HEK293T (cell line): ENCODE measurements around the gene ITPKB.

ENCODE experiments used
- CTCF ChIA-PET: fragments of 350-600 bp; formaldehyde crosslinking; extraction: SDS; loops from one replicate; lab custom pipeline; 2021; ENCODE audit warnings: antibody characterized with exemption, inconsistent platforms; lab: Yijun Ruan, JAX
- POLR2A ChIA-PET: fragments of 350-600 bp; formaldehyde crosslinking; extraction: SDS; loops from one replicate; lab custom pipeline; 2020; ENCODE audit warnings: antibody characterized with exemption, inconsistent platforms; lab: Yijun Ruan, JAX
- DNase-seq: peaks from one replicate; pipeline ENCODE4 v3.0.0; 2012; ENCODE audit warnings: mixed read lengths; ENCODE audit errors: extremely low spot score
- ARNT ChIP-seq: fragments of 450-650 bp; IDR thresholded peaks from 2 replicates; pipeline ENCODE4 v1.6.1; 2017; ENCODE audit warnings: mild to moderate bottlenecking
- CTBP1 ChIP-seq: fragments of 450-650 bp; IDR thresholded peaks from 2 replicates; pipeline ENCODE4 v1.6.1; 2016; ENCODE audit warnings: borderline replicate concordance
- ELF4 ChIP-seq: fragments of 450-650 bp; IDR thresholded peaks from 2 replicates; pipeline ENCODE4 v1.6.1; 2017; ENCODE audit warnings: antibody characterized with exemption
- FOXK2 ChIP-seq: fragments of 450-650 bp; IDR thresholded peaks from 2 replicates; pipeline ENCODE4 v1.6.1; 2016; ENCODE audit warnings: mild to moderate bottlenecking
- FOXM1 ChIP-seq: fragments of 450-650 bp; IDR thresholded peaks from 2 replicates; pipeline ENCODE4 v1.6.1; 2017; ENCODE audit warnings: mild to moderate bottlenecking, borderline replicate concordance
- HDGF ChIP-seq: fragments of 450-650 bp; IDR thresholded peaks from 2 replicates; pipeline ENCODE4 v1.6.1; 2017; ENCODE audit warnings: antibody characterized with exemption, borderline replicate concordance
- L3MBTL2 ChIP-seq: fragments of 450-650 bp; conservative IDR thresholded peaks from 2 replicates; pipeline ENCODE4 v1.6.1; 2016; ENCODE audit warnings: mild to moderate bottlenecking
- LEF1 ChIP-seq: fragments of 450-650 bp; IDR thresholded peaks from 2 replicates; pipeline ENCODE4 v1.6.1; 2017; ENCODE audit warnings: mild to moderate bottlenecking, borderline replicate concordance
- NFRKB ChIP-seq: fragments of 450-650 bp; IDR thresholded peaks from 2 replicates; pipeline ENCODE4 v1.6.1; 2016; ENCODE audit warnings: mild to moderate bottlenecking, moderate library complexity
- SP1 ChIP-seq: fragments of 450-650 bp; IDR thresholded peaks from 2 replicates; pipeline ENCODE4 v1.6.1; 2017
- SUZ12 ChIP-seq: fragments of 450-650 bp; IDR thresholded peaks from 2 replicates; pipeline ENCODE4 v1.6.1; 2016; ENCODE audit warnings: mild to moderate bottlenecking
- TARDBP ChIP-seq: fragments of 450-650 bp; IDR thresholded peaks from 2 replicates; pipeline ENCODE4 v1.6.1; 2016
- ZNF384 ChIP-seq: fragments of 450-650 bp; IDR thresholded peaks from 2 replicates; pipeline ENCODE4 v1.6.1; 2016
- TF ChIP-seq, protein P1 (sequence below): fragments of 450-650 bp; IDR thresholded peaks from 2 replicates; pipeline ENCODE4 v1.6.1; 2016

The ITPKB gene

DNA sequence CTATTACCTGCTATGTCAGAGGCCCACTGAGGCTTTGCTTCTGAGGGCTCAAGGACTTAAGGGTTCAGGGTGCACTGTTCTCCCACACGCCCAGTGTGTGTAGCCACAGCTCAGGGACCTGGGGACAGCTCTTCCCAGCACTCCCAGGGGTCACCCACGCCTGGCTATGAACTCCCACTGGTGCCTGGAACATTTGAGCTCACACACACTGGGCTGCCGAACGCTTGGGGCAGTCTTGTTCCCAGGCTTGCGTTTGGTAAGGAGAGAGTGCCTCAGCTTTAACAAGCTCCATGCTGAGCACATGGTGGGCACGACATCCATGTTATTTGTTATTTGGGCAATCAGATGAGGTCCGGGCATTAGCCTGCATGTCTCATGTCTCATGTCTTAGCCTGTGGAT, 153.0 kb downstream of the ITPKB start:
- no peak for DNase-seq
- CTCF ChIA-PET = interaction anchor here (0.5 to 1.3 kb wide), 2 partner anchors 23 to 30 kb away, joined by 3 read pairs; no protein-coding TSS in a partner anchor
- no peak for TF ChIP-seq FOXK2
- no peak for TF ChIP-seq ELF4
- no peak for TF ChIP-seq LEF1
- POLR2A ChIA-PET = no interaction called here

DNA sequence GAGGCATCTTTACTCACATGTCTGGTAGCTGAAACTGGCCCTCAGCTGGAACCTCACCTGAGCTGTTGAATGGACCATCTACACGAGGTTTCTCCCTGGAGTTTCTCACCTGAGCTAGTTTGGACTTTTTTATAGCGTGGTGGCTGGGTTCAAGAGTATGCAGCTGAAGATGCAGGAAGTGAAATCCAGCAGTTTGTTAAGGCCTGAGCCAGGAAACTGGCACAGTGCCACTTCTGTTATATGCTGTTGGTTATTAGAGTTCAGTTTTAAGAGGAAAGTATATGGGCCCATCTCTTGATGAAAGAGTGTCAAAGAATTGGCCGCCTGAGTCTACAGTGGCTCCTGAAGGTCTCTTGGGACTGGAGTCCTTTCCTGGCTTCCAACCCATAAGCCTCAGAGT, 154.9 kb downstream of the ITPKB start:
- POLR2A ChIA-PET = interaction anchor here (0.6 kb wide), 1 partner anchor 1566 kb away, joined by 3 read pairs; no protein-coding TSS in a partner anchor

DNA sequence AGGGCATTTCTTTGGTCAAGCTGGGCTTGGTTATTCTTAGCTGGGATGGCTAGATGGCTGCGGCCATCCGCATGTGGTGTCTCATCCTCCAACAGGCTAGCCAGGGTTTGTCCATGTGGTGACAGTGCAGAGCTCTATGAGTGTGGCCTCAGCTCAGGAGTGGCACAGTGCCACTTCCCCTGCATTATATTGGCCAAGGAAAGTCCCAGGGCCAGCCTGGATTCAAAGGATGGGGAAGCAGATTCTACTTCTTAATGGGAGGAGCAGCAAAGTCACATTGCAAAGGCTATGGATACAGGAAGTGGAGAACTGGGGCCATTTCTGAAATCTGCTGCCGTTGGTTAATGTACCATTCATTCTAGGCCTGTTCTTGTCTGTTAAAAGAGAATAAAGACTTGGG, 156.1 kb downstream of the ITPKB start:
- POLR2A ChIA-PET = no interaction called here
- no peak for DNase-seq
- TF ChIP-seq HDGF = no peak
- no peak for TF ChIP-seq SUZ12
- TF ChIP-seq NFRKB = no peak
- TF ChIP-seq, protein P1, sequence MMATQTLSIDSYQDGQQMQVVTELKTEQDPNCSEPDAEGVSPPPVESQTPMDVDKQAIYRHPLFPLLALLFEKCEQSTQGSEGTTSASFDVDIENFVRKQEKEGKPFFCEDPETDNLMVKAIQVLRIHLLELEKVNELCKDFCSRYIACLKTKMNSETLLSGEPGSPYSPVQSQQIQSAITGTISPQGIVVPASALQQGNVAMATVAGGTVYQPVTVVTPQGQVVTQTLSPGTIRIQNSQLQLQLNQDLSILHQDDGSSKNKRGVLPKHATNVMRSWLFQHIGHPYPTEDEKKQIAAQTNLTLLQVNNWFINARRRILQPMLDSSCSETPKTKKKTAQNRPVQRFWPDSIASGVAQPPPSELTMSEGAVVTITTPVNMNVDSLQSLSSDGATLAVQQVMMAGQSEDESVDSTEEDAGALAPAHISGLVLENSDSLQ = no peak
- no peak for TF ChIP-seq L3MBTL2
- no peak for TF ChIP-seq SP1
- TF ChIP-seq FOXK2 = no peak
- no peak for TF ChIP-seq ELF4
- TF ChIP-seq TARDBP = no peak
- no peak for TF ChIP-seq FOXM1
- no peak for TF ChIP-seq ARNT
- TF ChIP-seq CTBP1 = no peak
- TF ChIP-seq LEF1 = no peak
- CTCF ChIA-PET = interaction anchor here (1.0 to 1.9 kb wide), 2 partner anchors 13 to 26 kb away, joined by 3 to 5 read pairs; no protein-coding TSS in a partner anchor

More for the DNA sequence above, 154.9 kb downstream of the ITPKB start:
- DNase-seq = no peak
- CTCF ChIA-PET = interaction anchor here (0.6 kb wide), 1 partner anchor 1580 kb away, joined by 4 read pairs; no protein-coding TSS in a partner anchor
- no peak for TF ChIP-seq L3MBTL2
- TF ChIP-seq, protein P1 = no peak
- no peak for TF ChIP-seq ARNT
- TF ChIP-seq ZNF384 = no peak
